KOPT-K1 (cell line): Measurements from ENCODE around the gene SMAD7.
A peak's percentile ranks its signal among the peaks of the same experiment; 100 is the strongest.

Experiments used
- H3K27ac ChIP-seq: fragments of 200-600 bp; sonication (generic); 2 replicates; pipeline ENCODE4 v1.5.1; 2016; ENCODE audit warnings: antibody characterized with exemption, mild to moderate bottlenecking, low read depth, low read length; ENCODE audit not compliant: poor library complexity, severe bottlenecking
- H3K36me3 ChIP-seq: fragments of 200-600 bp; sonication (generic); 2 replicates; pipeline ENCODE4 v1.5.1; 2017; ENCODE audit warnings: antibody characterized with exemption, mild to moderate bottlenecking, low read length, moderate library complexity; ENCODE audit not compliant: insufficient read depth
- H3K9me3 ChIP-seq: fragments of 200-600 bp; sonication (generic); 2 replicates; pipeline ENCODE4 v1.5.1; 2017; ENCODE audit warnings: antibody characterized with exemption, low read length, mild to moderate bottlenecking; ENCODE audit not compliant: insufficient read depth, poor library complexity, severe bottlenecking

SMAD7 gene

GRCh38 chr18:48934723-48935432 lies 15.9 kb downstream of the SMAD7 start:
- no peaks in the 10 kb centered on the region for H3K36me3 ChIP-seq
- no peak overlapping the region for H3K27ac ChIP-seq
- no peaks in the 10 kb centered on the region for H3K9me3 ChIP-seq

- Histone ChIP-seq H3K27ac (no peak overlapping the region), H3K9me3 (no peaks in the 10 kb centered on the region), H3K36me3 (no peaks in the 10 kb centered on the region)
Observed at GRCh38 chr18:48934415-48934722, 16.4 kb downstream of the SMAD7 start.

- Histone ChIP-seq H3K27ac (no peak overlapping the region), H3K36me3 (no peaks in the 10 kb centered on the region), H3K9me3 (no peaks in the 10 kb centered on the region)
Observed at GRCh38 chr18:48933578-48934414, 17.0 kb downstream of the SMAD7 start.

- no peaks in the 10 kb centered on the region for H3K9me3 ChIP-seq
- no peaks in the 10 kb centered on the region for H3K36me3 ChIP-seq
- H3K27ac ChIP-seq: no peak overlapping the region
Observed at GRCh38 chr18:48932822-48933510, 17.8 kb downstream of the SMAD7 start.

GRCh38 chr18:48932462-48932818 lies 18.3 kb downstream of the SMAD7 start:
- Histone ChIP-seq H3K36me3 (no peaks in the 10 kb centered on the region), H3K27ac (no peak overlapping the region), H3K9me3 (no peaks in the 10 kb centered on the region)

- H3K27ac ChIP-seq: no peak overlapping the region
- H3K36me3 ChIP-seq: no peaks in the 10 kb centered on the region
- H3K9me3 ChIP-seq: no peaks in the 10 kb centered on the region
Observed at GRCh38 chr18:48931680-48932461, 18.9 kb downstream of the SMAD7 start.

GRCh38 chr18:48930926-48931325 lies 19.8 kb downstream of the SMAD7 start:
- Histone ChIP-seq H3K36me3 (no peaks in the 10 kb centered on the region), H3K9me3 (no peaks in the 10 kb centered on the region), H3K27ac (no peak overlapping the region)

GRCh38 chr18:48929941-48930713 lies 20.6 kb downstream of the SMAD7 start:
- H3K27ac ChIP-seq: no peak overlapping the region
- no peaks in the 10 kb centered on the region for H3K36me3 ChIP-seq
- H3K9me3 ChIP-seq: no peaks in the 10 kb centered on the region

- H3K9me3 ChIP-seq: no peaks in the 10 kb centered on the region
- no peaks in the 10 kb centered on the region for H3K36me3 ChIP-seq
- H3K27ac ChIP-seq: peak overlapping the region; percentile 16
Observed at GRCh38 chr18:48929212-48929612, 21.6 kb downstream of the SMAD7 start.

GRCh38 chr18:48928787-48929186 lies 22.0 kb downstream of the SMAD7 start:
- Histone ChIP-seq H3K9me3 (no peaks in the 10 kb centered on the region), H3K27ac (peak overlapping the region; percentile 16), H3K36me3 (no peaks in the 10 kb centered on the region)

- no peaks in the 10 kb centered on the region for H3K9me3 ChIP-seq
- no peak overlapping the region for H3K27ac ChIP-seq
- no peaks in the 10 kb centered on the region for H3K36me3 ChIP-seq
Observed at GRCh38 chr18:48927286-48928080, 23.3 kb downstream of the SMAD7 start.

- Histone ChIP-seq H3K36me3 (no peaks in the 10 kb centered on the region), H3K9me3 (no peaks in the 10 kb centered on the region), H3K27ac (no peak overlapping the region)
Observed at GRCh38 chr18:48926420-48926857, 24.3 kb downstream of the SMAD7 start.

- no peak overlapping the region for H3K27ac ChIP-seq
- no peaks in the 10 kb centered on the region for H3K9me3 ChIP-seq
- no peaks in the 10 kb centered on the region for H3K36me3 ChIP-seq
Observed at GRCh38 chr18:48925491-48925780, 25.3 kb downstream of the SMAD7 start.
